PFSK-1 (cell line): ENCODE measurements around the gene SRPRA.

Source experiments
- FOXP2 ChIP-seq: optimal IDR thresholded peaks from 2 replicates; pipeline ENCODE3; 2011; ENCODE audit warnings: borderline replicate concordance, control low read depth, inconsistent platforms; ENCODE audit not compliant: insufficient read depth; ENCODE audit errors: extremely low read length, extremely low read depth
- POLR2AphosphoS5 ChIP-seq: IDR thresholded peaks from 2 replicates; pipeline ENCODE4 v1.6.1; 2012; ENCODE audit warnings: low read depth, mild to moderate bottlenecking, control low read depth, low read length, moderate library complexity
- REST ChIP-seq, 2 experiments: IDR thresholded peaks; 2 replicates each; pipeline versions ENCODE4 v1.6.1 to v1.8.0; 2011 to 2012; ENCODE audit warnings: low read depth in 2 of 2, low read length in 2 of 2, control low read depth in 1 of 2, inconsistent platforms in 1 of 2, mild to moderate bottlenecking in 1 of 2, moderate library complexity in 1 of 2; ENCODE audit not compliant: insufficient read depth in 1 of 2
- SIN3A ChIP-seq: IDR thresholded peaks from 2 replicates; pipeline ENCODE4 v1.6.1; 2012; ENCODE audit warnings: mild to moderate bottlenecking, low read length, moderate library complexity, borderline replicate concordance; ENCODE audit not compliant: insufficient read depth
- TAF1 ChIP-seq: IDR thresholded peaks from 2 replicates; pipeline ENCODE4 v1.6.1; 2012; ENCODE audit warnings: low read length, control low read depth, borderline replicate concordance; ENCODE audit not compliant: insufficient read depth

Gene SRPRA

GRCh38 chr11:126280595-126280994 lies 11.9 kb upstream of the SRPRA start:
- TF ChIP-seq POLR2AphosphoS5 (no peak), SIN3A (no peak), REST (IDR thresholded peaks at IDR 0.05; ENCODE audit: insufficient read depth in 1 of 2, low read depth in 2 of 2, low read length in 2 of 2) (no peak), FOXP2 (no peak), TAF1 (no peak)

DNA sequence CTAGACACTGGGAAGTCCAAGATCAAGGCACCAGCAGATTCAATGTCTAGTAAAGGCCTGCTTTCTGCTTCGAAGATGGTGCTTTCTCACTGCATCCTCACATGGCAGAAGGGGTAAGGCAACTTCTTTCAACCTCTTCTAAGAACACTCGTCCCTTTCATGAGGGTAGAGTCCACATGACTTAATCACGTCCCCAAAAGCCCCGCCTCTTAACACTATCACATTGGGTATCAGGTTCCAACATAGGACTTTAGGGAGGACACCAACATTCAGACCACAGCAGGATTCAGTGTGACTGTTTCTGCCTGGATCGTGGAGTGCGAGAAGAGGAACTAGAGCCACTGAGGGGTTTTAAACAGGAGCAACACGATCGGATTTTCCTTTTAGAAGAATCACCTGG lies 10.5 kb upstream of the SRPRA start:
- no peak for TF ChIP-seq REST (IDR thresholded peaks at IDR 0.05; ENCODE audit: insufficient read depth in 1 of 2, low read depth in 2 of 2, low read length in 2 of 2)
- TF ChIP-seq SIN3A = no peak
- no peak for TF ChIP-seq FOXP2
- TF ChIP-seq TAF1 = no peak
- no peak for TF ChIP-seq POLR2AphosphoS5

GRCh38 chr11:126277780-126278179 lies 9.1 kb upstream of the SRPRA start:
- TF ChIP-seq TAF1 (no peak), POLR2AphosphoS5 (no peak)

GRCh38 chr11:126277322-126277721 lies 8.6 kb upstream of the SRPRA start:
- no peak for TF ChIP-seq REST (IDR thresholded peaks at IDR 0.05; ENCODE audit: insufficient read depth in 1 of 2, low read depth in 2 of 2, low read length in 2 of 2)
- TF ChIP-seq POLR2AphosphoS5 = no peak
- no peak for TF ChIP-seq TAF1
- no peak for TF ChIP-seq FOXP2
- no peak for TF ChIP-seq SIN3A

- TF ChIP-seq POLR2AphosphoS5 (no peak), REST (IDR thresholded peaks at IDR 0.05; ENCODE audit: insufficient read depth in 1 of 2, low read depth in 2 of 2, low read length in 2 of 2) (no peak), SIN3A (no peak), FOXP2 (no peak), TAF1 (no peak)
Observed at GRCh38 chr11:126268361-126268707, 361 bp downstream of the SRPRA start.
